ENCODE data around the gene CENPB.

Gene CENPB

GRCh38 chr20:3788685-3789155, 2.2 kb upstream of the CENPB start:
- DNase-seq, result no peak

GRCh38 chr20:3787324-3788014, 929 bp upstream of the CENPB start:
- no peak for DNase-seq

GRCh38 chr20:3786126-3786484, 435 bp downstream of the CENPB start:
- DNase-seq, result peak; percentile 47

GRCh38 chr20:3785240-3786125, 1.1 kb downstream of the CENPB start:
- no peak for DNase-seq

GRCh38 chr20:3784863-3785239, 1.7 kb downstream of the CENPB start:
- DNase-seq, result no peak

GRCh38 chr20:3784216-3784853, 2.2 kb downstream of the CENPB start:
- no peak for DNase-seq

- DNase-seq, result no peak
These were observed 2.9 kb downstream of the CENPB start for GRCh38 chr20:3783511-3784195.

- DNase-seq, result no peak
These were observed 3.5 kb downstream of the CENPB start for GRCh38 chr20:3783068-3783489.

GRCh38 chr20:3782597-3782996, 3.9 kb downstream of the CENPB start:
- no peak for DNase-seq

- DNase-seq, result peak; percentile 76
These were observed 5.2 kb downstream of the CENPB start, which contains the start of gene SPEF1 for GRCh38 chr20:3781153-3781910. SPEF1 (minus strand) TSS chr20:3781448; CDS start chr20:3781287, 161 bp downstream.

- no peak for DNase-seq
These were observed 7.6 kb downstream of the CENPB start for GRCh38 chr20:3778976-3779375.

- DNase-seq, result peak; percentile 46
These were observed 8.6 kb downstream of the CENPB start for GRCh38 chr20:3777716-3778629.

GRCh38 chr20:3777381-3777715, 9.2 kb downstream of the CENPB start:
- no peak for DNase-seq

- no peak for DNase-seq
These were observed 11.0 kb downstream of the CENPB start for GRCh38 chr20:3775457-3776108.

- no peak for DNase-seq
These were observed 14.9 kb downstream of the CENPB start for GRCh38 chr20:3771552-3772058.

- peak; percentile 88 for DNase-seq
These were observed 18.0 kb downstream of the CENPB start for GRCh38 chr20:3768342-3769130.

- DNase-seq, result peak; percentile 98
These were observed 18.9 kb downstream of the CENPB start, which contains the start of gene ADISSP for GRCh38 chr20:3767427-3768341. ADISSP (minus strand) TSS chr20:3767753; CDS start chr20:3760100, 7,653 bp downstream.

- DNase-seq, result no peak
These were observed 19.5 kb downstream of the CENPB start for GRCh38 chr20:3767110-3767426.
